ENCODE results near the gene METTL15. TPM values are rescaled to one million over a fixed set of nuclear protein-coding genes. Genes with fewer than 3 reads are reported as not detected.
"Not testable (repeated sequence)": the region's sequence is repeated elsewhere in the genome, so short reads cannot be mapped to it uniquely, and the experiment has no call there.

METTL15 gene
- total RNA-seq, 1 donor from 2014 or later = 11.3 TPM

GRCh38 chr11:28315440-28315839, 207.3 kb downstream of the METTL15 start:
- Histone ChIP-seq H3K27me3 (ENCODE audit: control insufficient read depth, insufficient read depth, low read length) (no peaks in the 10 kb centered on the region), H3K4me3 (ENCODE audit: low read depth, low read length) (no peak overlapping the region), H3K36me3 (ENCODE audit: control insufficient read depth, insufficient read depth, low read length) (peaks cover 1% of the 10 kb centered on the region)
- no peak for DNase-seq (ENCODE audit: low read depth)
- TF ChIP-seq CTCF (IDR thresholded peaks at IDR 0.05; ENCODE audit: insufficient read depth, low read length, severe bottlenecking) = no peak
- FAIRE-seq = no peak

- Histone ChIP-seq H3K27me3 (ENCODE audit: control insufficient read depth, insufficient read depth, low read length) (no peaks in the 10 kb centered on the region), H3K36me3 (ENCODE audit: control insufficient read depth, insufficient read depth, low read length) (no peaks in the 10 kb centered on the region), H3K4me3 (ENCODE audit: low read depth, low read length) (no peak overlapping the region)
- no peak for FAIRE-seq
- DNase-seq (ENCODE audit: low read depth) = no peak
- no peak for TF ChIP-seq CTCF (IDR thresholded peaks at IDR 0.05; ENCODE audit: insufficient read depth, low read length, severe bottlenecking)
These were observed 210.7 kb downstream of the METTL15 start for GRCh38 chr11:28318871-28319270.

GRCh38 chr11:28323621-28324020, 215.4 kb downstream of the METTL15 start:
- DNase-seq (ENCODE audit: low read depth) (no peak), FAIRE-seq (no peak)
- no peak for TF ChIP-seq CTCF (IDR thresholded peaks at IDR 0.05; ENCODE audit: insufficient read depth, low read length, severe bottlenecking)
- no peak overlapping the region for H3K4me3 ChIP-seq (ENCODE audit: low read depth, low read length)
- no peaks in the 10 kb centered on the region for H3K36me3 ChIP-seq (ENCODE audit: control insufficient read depth, insufficient read depth, low read length)
- H3K27me3 ChIP-seq (ENCODE audit: control insufficient read depth, insufficient read depth, low read length) = no peaks in the 10 kb centered on the region

- not testable (repeated sequence) for FAIRE-seq; H3K36me3 ChIP-seq (ENCODE audit: control insufficient read depth, insufficient read depth, low read length); H3K4me3 ChIP-seq (ENCODE audit: low read depth, low read length); H3K27me3 ChIP-seq (ENCODE audit: control insufficient read depth, insufficient read depth, low read length); DNase-seq (ENCODE audit: low read depth)
These were observed 224.2 kb downstream of the METTL15 start for GRCh38 chr11:28332393-28332792.

GRCh38 chr11:28337701-28338100, 229.5 kb downstream of the METTL15 start:
- Histone ChIP-seq H3K27me3 (ENCODE audit: control insufficient read depth, insufficient read depth, low read length) (no peaks in the 10 kb centered on the region), H3K4me3 (ENCODE audit: low read depth, low read length) (no peak overlapping the region), H3K36me3 (ENCODE audit: control insufficient read depth, insufficient read depth, low read length) (no peaks in the 10 kb centered on the region)
- no peak for TF ChIP-seq CTCF (IDR thresholded peaks at IDR 0.05; ENCODE audit: insufficient read depth, low read length, severe bottlenecking)
- FAIRE-seq (no peak), DNase-seq (ENCODE audit: low read depth) (no peak)

GRCh38 chr11:28338371-28338770, 230.2 kb downstream of the METTL15 start:
- no peak for TF ChIP-seq CTCF (IDR thresholded peaks at IDR 0.05; ENCODE audit: insufficient read depth, low read length, severe bottlenecking)
- H3K27me3 ChIP-seq (ENCODE audit: control insufficient read depth, insufficient read depth, low read length) = no peaks in the 10 kb centered on the region
- DNase-seq (ENCODE audit: low read depth) = no peak
- no peak for FAIRE-seq
- no peaks in the 10 kb centered on the region for H3K36me3 ChIP-seq (ENCODE audit: control insufficient read depth, insufficient read depth, low read length)
- H3K4me3 ChIP-seq (ENCODE audit: low read depth, low read length) = no peak overlapping the region

Measured in bronchial epithelial cell (primary cell).